ENCODE results near the gene MXRA7.

Gene MXRA7

DNA sequence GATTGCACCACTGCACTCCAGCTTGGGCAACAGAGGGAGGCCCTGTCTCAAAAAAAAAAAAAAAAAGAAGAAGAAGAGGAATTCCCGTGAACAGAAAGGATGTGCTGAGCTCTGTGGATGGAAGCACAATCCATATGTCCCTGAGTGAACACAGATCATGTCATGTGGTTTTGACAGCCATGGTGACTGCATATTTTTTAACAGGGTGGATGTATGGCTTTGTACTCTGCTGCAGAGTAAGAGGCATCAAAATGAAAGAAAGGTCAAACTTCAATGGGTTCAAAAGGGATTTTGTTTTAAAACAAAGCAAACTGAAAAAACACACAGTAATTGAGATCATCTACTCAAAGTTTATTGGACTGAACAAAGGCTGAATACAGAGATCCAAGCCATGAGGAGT, 31.5 kb downstream of the MXRA7 start:
- Histone ChIP-seq H3K27me3 (ENCODE audit: insufficient read depth, low read depth, severe bottlenecking) (no peaks in the 10 kb centered on the region), H3K27ac (no peak overlapping the region), H3K36me3 (peaks cover 49% of the 10 kb centered on the region), H3K9me3 (ENCODE audit: severe bottlenecking) (no peaks in the 10 kb centered on the region), H3K4me3 (ENCODE audit: low read depth, low read length) (no peak overlapping the region)
- TF ChIP-seq CTCF (IDR thresholded peaks at IDR 0.05; ENCODE audit: low read depth, low read length), result no peak
- no peak for DNase-seq

- Histone ChIP-seq H3K27me3 (ENCODE audit: insufficient read depth, low read depth, severe bottlenecking) (no peaks in the 10 kb centered on the region), H3K4me3 (ENCODE audit: low read depth, low read length) (no peak overlapping the region), H3K27ac (no peak overlapping the region), H3K9me3 (ENCODE audit: severe bottlenecking) (no peaks in the 10 kb centered on the region), H3K36me3 (peaks cover 40% of the 10 kb centered on the region)
- no peak for DNase-seq
- no peak for TF ChIP-seq CTCF (IDR thresholded peaks at IDR 0.05; ENCODE audit: low read depth, low read length)
These were observed 32.4 kb downstream of the MXRA7 start for GRCh38 chr17:76678330-76678729.

DNA sequence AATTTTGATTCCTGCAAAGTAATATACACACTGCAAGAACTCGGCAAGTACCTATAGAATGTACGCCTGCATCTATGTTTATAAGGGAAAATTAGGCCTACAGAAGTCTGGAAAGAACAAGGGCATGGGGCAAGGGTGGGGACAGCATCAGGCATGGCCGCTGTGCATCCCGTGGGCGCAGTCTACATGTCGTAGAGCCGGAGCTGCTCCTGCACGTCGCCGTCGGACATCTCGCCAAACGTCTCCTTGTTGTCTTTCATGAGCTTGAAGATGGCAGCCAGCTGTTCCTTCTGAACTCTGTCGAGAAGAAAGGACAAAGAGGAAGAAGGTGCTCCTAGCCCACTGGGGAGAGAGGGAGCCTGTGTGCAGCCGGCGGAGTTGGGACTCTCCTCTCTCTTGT, 33.4 kb downstream of the MXRA7 start:
- H3K27ac ChIP-seq, result no peak overlapping the region
- peaks cover 33% of the 10 kb centered on the region for H3K36me3 ChIP-seq
- no peak for TF ChIP-seq CTCF (IDR thresholded peaks at IDR 0.05; ENCODE audit: low read depth, low read length)
- no peaks in the 10 kb centered on the region for H3K9me3 ChIP-seq (ENCODE audit: severe bottlenecking)
- no peak overlapping the region for H3K4me3 ChIP-seq (ENCODE audit: low read depth, low read length)
- H3K27me3 ChIP-seq (ENCODE audit: insufficient read depth, low read depth, severe bottlenecking), result no peaks in the 10 kb centered on the region
- DNase-seq, result no peak

GRCh38 chr17:76676629-76677028, 34.1 kb downstream of the MXRA7 start:
- TF ChIP-seq CTCF (IDR thresholded peaks at IDR 0.05; ENCODE audit: low read depth, low read length), result no peak
- Histone ChIP-seq H3K36me3 (peaks cover 25% of the 10 kb centered on the region), H3K27me3 (ENCODE audit: insufficient read depth, low read depth, severe bottlenecking) (no peaks in the 10 kb centered on the region), H3K27ac (no peak overlapping the region), H3K9me3 (ENCODE audit: severe bottlenecking) (no peaks in the 10 kb centered on the region), H3K4me3 (ENCODE audit: low read depth, low read length) (no peak overlapping the region)
- no peak for DNase-seq

- no peaks in the 10 kb centered on the region for H3K27me3 ChIP-seq (ENCODE audit: insufficient read depth, low read depth, severe bottlenecking)
- no peak for TF ChIP-seq CTCF (IDR thresholded peaks at IDR 0.05; ENCODE audit: low read depth, low read length)
- no peak overlapping the region for H3K27ac ChIP-seq
- H3K4me3 ChIP-seq (ENCODE audit: low read depth, low read length), result no peak overlapping the region
- peaks cover 21% of the 10 kb centered on the region for H3K36me3 ChIP-seq
- H3K9me3 ChIP-seq (ENCODE audit: severe bottlenecking), result no peaks in the 10 kb centered on the region
- DNase-seq, result no peak
These were observed 35.1 kb downstream of the MXRA7 start for GRCh38 chr17:76675648-76676047.

DNA sequence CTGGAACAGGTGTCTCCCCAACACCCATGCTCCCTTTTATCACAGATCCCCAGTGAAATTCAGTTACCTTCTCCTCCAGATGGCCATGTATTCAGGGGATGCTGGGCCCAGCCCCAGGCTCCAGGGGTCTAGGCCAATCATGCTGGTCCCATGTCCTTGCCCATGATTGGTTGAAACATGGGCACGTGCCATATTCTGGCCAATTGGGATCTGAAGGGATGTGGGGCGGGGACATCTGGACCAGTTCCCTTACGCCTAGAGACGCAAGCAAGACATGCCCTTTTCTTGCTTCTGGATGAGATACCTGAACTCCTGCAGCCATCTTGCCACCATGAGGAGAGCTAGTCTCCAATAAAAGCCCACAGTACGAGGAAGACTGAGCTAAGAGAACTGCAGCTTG, 36.2 kb downstream of the MXRA7 start:
- DNase-seq, result no peak
- Histone ChIP-seq H3K4me3 (ENCODE audit: low read depth, low read length) (no peak overlapping the region), H3K27ac (no peak overlapping the region), H3K36me3 (peaks cover 20% of the 10 kb centered on the region), H3K27me3 (ENCODE audit: insufficient read depth, low read depth, severe bottlenecking) (no peaks in the 10 kb centered on the region), H3K9me3 (ENCODE audit: severe bottlenecking) (no peaks in the 10 kb centered on the region)
- TF ChIP-seq CTCF (IDR thresholded peaks at IDR 0.05; ENCODE audit: low read depth, low read length), result no peak

All from WERI-Rb-1 (cell line).